ENCODE data around the gene HYAL4.
"Not testable (repeated sequence)": the region's sequence is repeated elsewhere in the genome, so short reads cannot be mapped to it uniquely, and the experiment has no call there.

The HYAL4 gene

GRCh38 chr7:123844712-123845219 lies at the start of gene HYAL4:
Gene HYAL4, plus strand, starts transcription at chr7:123845169. Its CDS starts 23,105 bp downstream, at chr7:123868274.
- DNase-seq: no peak

- DNase-seq: no peak
Measured at GRCh38 chr7:123795917-123796316, 49.1 kb upstream of the HYAL4 start.

GRCh38 chr7:123796568-123796967 lies 48.4 kb upstream of the HYAL4 start:
- DNase-seq: no peak

DNA sequence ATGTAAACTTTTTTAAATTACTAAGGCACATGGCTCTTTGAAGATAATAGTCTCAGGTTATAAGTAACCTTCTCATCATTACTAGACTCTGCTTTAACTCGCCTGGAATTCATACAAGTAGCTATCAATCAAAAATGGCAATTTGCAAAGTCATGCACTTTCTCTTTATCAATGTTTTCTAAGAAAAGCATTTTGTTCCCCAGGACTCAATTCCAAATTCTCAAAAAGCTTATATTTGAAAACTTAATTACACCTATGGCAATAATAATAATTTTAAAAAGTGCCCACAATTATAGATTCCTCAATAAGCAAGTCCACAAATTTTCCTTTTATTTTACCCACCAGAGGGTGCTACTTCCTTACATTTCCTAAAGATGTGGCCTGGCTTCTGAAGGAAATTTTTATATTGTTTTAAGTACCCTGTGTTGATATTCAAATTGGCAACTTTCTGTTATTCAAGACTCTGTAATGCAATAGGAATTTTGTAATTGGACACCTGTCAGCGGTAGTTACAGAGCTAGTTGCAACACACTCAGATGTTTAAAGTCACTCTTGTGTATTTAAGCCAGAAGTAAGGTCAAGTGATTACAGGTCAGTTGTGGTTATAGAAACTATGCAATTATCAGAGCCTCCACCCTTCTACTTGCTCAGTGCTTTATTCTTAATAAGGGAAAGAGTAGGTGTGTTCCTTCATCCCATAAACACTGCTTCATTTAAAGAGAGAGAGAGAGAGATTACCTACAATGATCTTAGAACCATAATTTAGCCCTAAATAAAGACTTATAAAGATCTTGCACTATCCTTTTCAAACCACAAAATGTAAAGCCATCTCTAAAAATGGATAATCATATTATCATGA lies 47.1 kb upstream of the HYAL4 start:
- peak in 1 of 2 donors; percentile 5 for DNase-seq

GRCh38 chr7:123798532-123799188 lies 46.3 kb upstream of the HYAL4 start:
- no peak for DNase-seq

GRCh38 chr7:123802249-123802648 lies 42.7 kb upstream of the HYAL4 start:
- DNase-seq: no peak

GRCh38 chr7:123805287-123805686 lies 39.7 kb upstream of the HYAL4 start:
- DNase-seq: no peak

DNA sequence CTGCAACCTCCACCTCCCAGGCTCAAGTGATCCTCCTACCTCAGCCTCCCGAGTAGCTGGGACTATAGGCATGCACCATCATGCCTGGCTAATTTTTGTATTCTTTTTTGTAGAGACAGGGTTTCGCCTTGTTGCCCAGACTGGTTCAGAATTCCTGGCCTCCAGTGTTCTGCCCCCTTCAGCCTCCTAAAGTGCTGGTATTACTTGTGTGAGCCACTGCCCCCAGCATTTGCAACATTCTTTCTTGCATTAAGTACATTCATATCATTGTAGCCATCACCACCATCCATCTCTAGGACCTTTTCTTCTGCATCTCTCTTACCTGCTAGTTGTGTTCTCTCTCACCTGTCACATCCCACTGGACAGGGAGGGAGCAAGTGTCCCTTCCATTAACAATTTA lies 35.5 kb upstream of the HYAL4 start:
- DNase-seq: no peak

DNA sequence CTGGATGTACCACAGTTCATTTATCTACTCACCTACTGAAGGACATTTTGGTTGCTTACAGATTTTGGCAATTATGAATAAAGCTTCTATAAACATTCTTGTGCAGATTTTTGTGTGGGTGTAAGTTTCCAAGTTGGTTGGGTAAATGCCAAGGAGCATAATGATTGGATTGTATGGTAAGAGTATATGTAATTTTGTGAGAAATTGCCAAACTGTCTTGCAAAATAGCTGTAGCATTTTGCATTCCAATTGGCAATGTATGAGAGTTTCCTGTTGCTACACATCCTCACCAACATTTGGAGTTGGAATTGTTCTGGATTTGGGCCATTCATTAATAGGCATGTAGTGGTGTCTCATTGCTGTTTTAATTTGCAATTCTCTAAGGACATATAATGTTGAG lies 33.9 kb upstream of the HYAL4 start:
- DNase-seq: no peak

DNA sequence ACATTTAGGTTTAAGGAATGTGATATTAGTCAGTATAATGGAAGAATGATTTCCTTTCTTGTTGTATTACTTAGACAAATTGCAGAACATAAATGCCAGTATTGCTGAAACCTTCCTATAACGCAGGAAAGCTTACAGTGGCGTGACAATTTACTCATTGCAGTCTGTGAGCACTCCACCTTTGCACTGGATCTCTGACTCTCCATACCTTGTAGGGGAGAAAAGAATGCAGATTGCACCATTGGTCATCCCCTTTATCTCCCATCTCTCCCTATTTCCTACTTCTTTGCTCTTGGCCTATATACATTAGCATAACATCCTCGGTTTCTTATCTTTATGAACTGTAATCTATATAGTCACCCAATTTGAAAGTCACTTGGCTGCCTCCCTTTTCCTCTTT lies 28.1 kb upstream of the HYAL4 start:
- no peak for DNase-seq

DNA sequence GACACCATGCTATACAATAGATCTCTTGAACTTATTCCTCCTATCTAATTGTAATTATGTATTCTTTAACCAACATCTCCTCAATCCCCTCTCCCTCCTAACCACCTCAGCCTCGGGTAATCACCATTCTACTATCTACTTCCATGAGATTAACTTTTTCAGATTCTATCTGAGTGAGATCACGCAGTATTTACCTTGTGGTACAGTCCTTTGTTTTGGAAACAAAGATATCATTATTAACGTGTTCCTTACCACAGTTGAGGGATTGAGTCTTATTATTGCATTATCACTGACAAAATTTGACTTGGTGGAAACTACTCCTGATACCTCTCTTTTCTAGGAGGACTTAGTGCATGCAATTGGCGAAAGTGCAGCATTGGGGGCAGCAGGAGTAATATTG lies 26.0 kb upstream of the HYAL4 start:
- DNase-seq: no peak

- DNase-seq: not testable (repeated sequence)
Measured at GRCh38 chr7:123819795-123820194, 25.2 kb upstream of the HYAL4 start.

GRCh38 chr7:123820864-123821263 lies 24.1 kb upstream of the HYAL4 start:
- no peak for DNase-seq

- DNase-seq: no peak
Measured at GRCh38 chr7:123821320-123821719, 23.6 kb upstream of the HYAL4 start.

DNA sequence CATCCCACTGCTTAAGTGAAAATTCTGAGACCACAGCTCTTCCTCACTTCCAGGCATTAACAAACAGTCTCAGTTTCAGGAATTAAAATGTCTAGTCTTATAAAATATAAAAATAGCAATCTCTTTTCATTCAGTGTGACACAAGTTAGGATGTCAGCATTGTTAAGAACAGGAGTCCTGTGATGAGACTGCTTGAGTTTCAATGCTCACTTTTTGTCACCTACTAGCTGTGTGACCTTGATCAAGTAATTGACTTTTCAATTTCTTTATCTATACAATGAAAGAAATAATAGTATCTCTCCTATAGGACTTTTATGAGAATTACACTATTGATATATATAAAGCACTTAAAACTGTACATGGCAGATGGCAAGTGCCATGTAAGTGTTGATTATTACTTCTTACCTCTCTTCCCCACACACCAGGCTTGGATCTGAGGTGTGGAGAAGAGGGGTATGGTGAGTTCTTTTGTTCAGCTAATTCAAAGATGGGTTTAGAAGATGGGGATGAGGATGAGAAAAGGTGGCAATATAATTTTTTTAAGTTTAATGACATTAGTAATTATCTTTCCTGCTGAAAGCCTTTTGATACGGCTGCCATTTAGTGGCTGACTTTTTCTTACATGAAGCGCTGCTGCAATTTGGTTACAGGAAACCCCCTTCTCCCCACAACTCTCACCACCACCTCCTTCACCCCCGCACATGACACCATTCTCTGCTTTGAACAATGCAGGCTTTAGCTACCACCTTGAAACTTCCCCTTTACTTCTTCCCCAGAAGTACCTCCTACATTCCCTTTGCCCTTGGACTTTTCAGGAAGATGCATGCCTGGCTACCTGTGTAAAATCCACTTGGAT lies 20.8 kb upstream of the HYAL4 start:
- no peak for DNase-seq

- no peak for DNase-seq
Measured at GRCh38 chr7:123824754-123825067, 20.3 kb upstream of the HYAL4 start.

GRCh38 chr7:123828805-123829204 lies 16.2 kb upstream of the HYAL4 start:
- DNase-seq: no peak

- no peak for DNase-seq
Measured at GRCh38 chr7:123836656-123837055, 8.3 kb upstream of the HYAL4 start.

- not testable (repeated sequence) for DNase-seq
Measured at GRCh38 chr7:123839106-123839505, 5.9 kb upstream of the HYAL4 start.

DNA sequence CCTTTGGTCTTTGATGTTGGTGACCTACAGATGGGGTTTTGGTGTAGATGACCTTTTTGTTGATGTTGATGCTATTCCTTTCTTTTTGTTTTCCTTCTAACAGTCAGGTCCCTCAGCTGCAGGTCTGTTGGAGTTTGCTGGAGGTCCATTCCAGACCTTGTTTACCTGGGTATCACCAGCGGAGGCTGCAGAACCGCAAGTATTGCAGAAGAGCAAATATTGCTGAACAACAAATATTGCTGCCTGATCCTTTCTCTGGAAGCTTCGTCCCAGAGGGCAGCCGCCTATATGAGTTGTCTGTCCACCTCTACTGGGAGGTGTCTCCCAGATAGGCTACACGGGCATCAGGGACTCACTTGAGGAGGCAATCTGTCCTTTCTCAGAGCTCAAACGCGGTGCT lies 827 bp upstream of the HYAL4 start:
- not testable (repeated sequence) for DNase-seq

GRCh38 chr7:123845823-123846216 lies 851 bp downstream of the HYAL4 start:
- no peak for DNase-seq

GRCh38 chr7:123846217-123846891 lies 1.4 kb downstream of the HYAL4 start:
- no peak for DNase-seq

DNA sequence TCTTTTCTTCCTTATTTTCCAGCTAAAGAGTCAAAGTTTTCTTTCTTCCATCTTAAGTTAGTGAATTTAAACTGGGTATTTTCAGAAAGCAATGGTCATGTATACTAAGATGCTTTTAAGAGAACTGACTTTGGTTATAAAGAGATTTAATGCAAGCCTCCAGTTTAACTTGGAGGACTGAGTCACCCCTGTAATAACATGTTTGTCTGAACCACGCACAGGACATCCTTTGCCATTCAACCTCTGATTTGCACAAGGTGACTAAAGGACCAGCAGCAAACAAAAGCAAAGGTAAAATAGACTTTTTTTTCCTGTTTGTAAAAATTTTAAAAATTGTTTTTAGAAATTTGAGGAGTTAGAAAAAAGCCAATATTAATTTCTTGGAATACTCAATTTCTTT lies 2.9 kb downstream of the HYAL4 start:
- no peak for DNase-seq
